HCT116 (cell line): Measurements from ENCODE around the gene SGIP1. TPM values are rescaled to one million over a fixed set of nuclear protein-coding genes. Genes with fewer than 3 reads are reported as not detected.

Experiments
- ATAC-seq: fragments of 200-7000 bp; cut with Tn5 transposase; 2 replicates; pipeline ENCODE4 v1.9.1; 2020; ENCODE audit warnings: mild to moderate bottlenecking, moderate library complexity
- BruUV-seq: library from RNA; stranded (reverse); fragments of 400-500 nt; replicated peaks from 2 replicates; lab custom pipeline; 2021; lab: Mats Ljungman, UMichigan
- CTCF ChIA-PET: fragments of 300-600 bp; sonication (Branson Sonifier 250); formaldehyde crosslinking; loops from one replicate; lab custom pipeline; 2021; ENCODE audit warnings: antibody characterized with exemption; lab: Charles Lee
- POLR2A ChIA-PET: fragments of 300-600, 350-600 bp; sonication (Branson Sonifier 250); formaldehyde crosslinking; loops from one replicate; lab custom pipeline; 2021; ENCODE audit warnings: antibody characterized with exemption; lab: Charles Lee
- RAD21 ChIA-PET, 2 experiments: fragments of 300-600 bp; sonication (Branson Sonifier 250); formaldehyde crosslinking; loops; one replicate each; lab custom pipeline; 2023; ENCODE audit warnings: low total read pairs in 2 of 2; ENCODE audit not compliant: uncharacterized antibody in 2 of 2, unreplicated experiment in 2 of 2, low non-redundant PET in 1 of 2; lab: Charles Lee
- DNase-seq: peaks from one replicate; pipeline ENCODE4 v3.0.0-alpha.2; 2010; ENCODE audit warnings: low read depth, low spot score
- H2AFZ ChIP-seq: fragments of 200-600 bp; shearing (Covaris generic), sonication (generic); 2 replicates; pipeline ENCODE4 v1.6.1; 2017; ENCODE audit warnings: low read depth, mixed run types, mixed read lengths, antibody characterized with exemption, low read length; ENCODE audit not compliant: poor library complexity, severe bottlenecking
- H3K27ac ChIP-seq: 2 replicates; pipeline ENCODE4 v1.5.1; 2012; ENCODE audit warnings: low read depth, low read length
- H3K27me3 ChIP-seq: fragments of 200-600 bp; sonication (generic); 2 replicates; pipeline ENCODE4 v1.6.1; 2016; ENCODE audit warnings: mixed run types, low read length, mixed read lengths; ENCODE audit not compliant: insufficient read depth
- H3K36me3 ChIP-seq, 2 experiments: fragments of 200-500 bp in 1 of 2; fragments of 200-600 bp in 1 of 2; sonication (Bioruptor generic) in 1 of 2; sonication (generic) in 1 of 2; 2 replicates each; pipeline versions ENCODE4 v1.5.1 to v1.6.1; 2014 to 2016; ENCODE audit warnings: low read length in 2 of 2, inconsistent platforms in 1 of 2, mixed read lengths in 1 of 2, mixed run types in 1 of 2; ENCODE audit not compliant: insufficient read depth in 2 of 2, control insufficient read depth in 1 of 2
- H3K4me1 ChIP-seq, 2 experiments: fragments of 200-600 bp in 1 of 2; sonication (generic) in 1 of 2; 2 replicates each; pipeline versions ENCODE4 v1.5.1 to v1.6.1; 2012 to 2017; ENCODE audit warnings: low read length in 2 of 2, inconsistent platforms in 1 of 2, mild to moderate bottlenecking in 1 of 2, mixed read lengths in 1 of 2, mixed run types in 1 of 2, moderate library complexity in 1 of 2; ENCODE audit not compliant: insufficient read depth in 2 of 2, control insufficient read depth in 1 of 2
- H3K4me2 ChIP-seq: fragments of 200-600 bp; sonication (generic); 2 replicates; pipeline ENCODE4 v1.6.1; 2017; ENCODE audit warnings: mixed run types, low read length, mixed read lengths
- H3K4me3 ChIP-seq, 2 experiments: fragments of 200-600 bp in 1 of 2; sonication (generic) in 1 of 2; replicated peaks in 1 of 2; 2 replicates each; pipeline ENCODE4 v1.5.1; 2011 to 2016; ENCODE audit warnings: low read length in 2 of 2, control low read depth in 1 of 2, low read depth in 1 of 2, mild to moderate bottlenecking in 1 of 2, mixed read lengths in 1 of 2, mixed run types in 1 of 2
- H3K79me2 ChIP-seq: fragments of 200-600 bp; sonication (generic); 2 replicates; pipeline ENCODE4 v1.6.1; 2017; ENCODE audit warnings: mild to moderate bottlenecking, mixed run types, low read length, moderate library complexity, mixed read lengths; ENCODE audit not compliant: insufficient read depth
- H3K9ac ChIP-seq: fragments of 200-600 bp; sonication (generic); 2 replicates; pipeline ENCODE4 v1.6.1; 2016; ENCODE audit warnings: low read length, mixed read lengths
- H3K9me2 ChIP-seq: fragments of 200-600 bp; sonication (generic), shearing (Covaris generic); 2 replicates; pipeline ENCODE4 v1.6.1; 2017; ENCODE audit warnings: mixed run types, mild to moderate bottlenecking, moderate library complexity; ENCODE audit not compliant: insufficient read depth
- H3K9me3 ChIP-seq, 2 experiments: fragments of 200-500 bp in 1 of 2; fragments of 200-600 bp in 1 of 2; sonication (Bioruptor generic) in 1 of 2; sonication (generic) in 1 of 2; 2 replicates each; pipeline ENCODE4 v1.6.1; 2014 to 2017; ENCODE audit warnings: low read length in 2 of 2, mixed read lengths in 2 of 2, inconsistent platforms in 1 of 2, low read depth in 1 of 2, mild to moderate bottlenecking in 1 of 2, mixed run types in 1 of 2, moderate library complexity in 1 of 2; ENCODE audit not compliant: control insufficient read depth in 1 of 2, insufficient read depth in 1 of 2
- H4K20me1 ChIP-seq: fragments of 200-600 bp; sonication (generic), shearing (Covaris generic); 2 replicates; pipeline ENCODE4 v1.6.1; 2017; ENCODE audit warnings: mixed run types, mild to moderate bottlenecking, moderate library complexity; ENCODE audit not compliant: insufficient read depth
- ATF3 ChIP-seq: IDR thresholded peaks from 2 replicates; pipeline ENCODE4 v1.6.1; 2012
- CTCF ChIP-seq, 3 experiments: fragments of 200-600 bp in 1 of 3; sonication (generic) in 1 of 3; IDR thresholded peaks in 2 of 3; conservative IDR thresholded peaks in 1 of 3; 2 replicates each; pipeline ENCODE4 v1.5.1; 2012 to 2017; ENCODE audit warnings: low read depth in 2 of 3, low read length in 2 of 3, antibody characterized with exemption in 1 of 3, borderline replicate concordance in 1 of 3, control low read depth in 1 of 3, mild to moderate bottlenecking in 1 of 3, mixed read lengths in 1 of 3, mixed run types in 1 of 3, moderate library complexity in 1 of 3; ENCODE audit not compliant: insufficient read depth in 1 of 3
- FOSL1 ChIP-seq: IDR thresholded peaks from 2 replicates; pipeline ENCODE4 v1.6.1; 2012; ENCODE audit warnings: low read depth
- REST ChIP-seq: IDR thresholded peaks from 2 replicates; pipeline ENCODE4 v1.6.1; 2012; ENCODE audit warnings: low read depth
- SRF ChIP-seq: IDR thresholded peaks from 2 replicates; pipeline ENCODE4 v1.6.1; 2012; ENCODE audit warnings: low read depth
- TCF7L2 ChIP-seq: IDR thresholded peaks from 2 replicates; pipeline ENCODE4 v1.7.0; 2011; ENCODE audit warnings: borderline replicate concordance, inconsistent platforms; ENCODE audit not compliant: insufficient read depth, insufficient read length; ENCODE audit errors: extremely low read depth
- YY1 ChIP-seq: IDR thresholded peaks from 2 replicates; pipeline ENCODE4 v1.6.1; 2011; ENCODE audit warnings: low read length, low read depth, moderate library complexity, mild to moderate bottlenecking; ENCODE audit not compliant: insufficient replicate concordance; ENCODE audit errors: extremely low read depth
- ZBTB33 ChIP-seq: IDR thresholded peaks from 2 replicates; pipeline ENCODE4 v1.6.1; 2011; ENCODE audit warnings: mild to moderate bottlenecking, low read length, moderate library complexity; ENCODE audit not compliant: insufficient replicate concordance; ENCODE audit errors: extremely low read depth
- ZNF274 ChIP-seq: fragments of 200-500 bp; sonication (Bioruptor generic); IDR thresholded peaks from 2 replicates; pipeline ENCODE4 v1.6.1; 2014; ENCODE audit warnings: mild to moderate bottlenecking, low read depth, low read length, inconsistent platforms
- intact Hi-C: fragments of 100-400 bp; cut with micrococcal nuclease; formaldehyde crosslinking; loops from 2 replicates; pipeline ENCODE4 v1.10.0; 2022
- total RNA-seq: library from RNA; stranded (reverse); gene quantifications from one replicate; pipeline ENCODE4 v1.2.1, GENCODE V29; 2021; ENCODE audit not compliant: unreplicated experiment

SGIP1 gene
- total RNA-seq, 1 experiment from 2014 or later = 0.15 TPM

GRCh38 chr1:66599346-66599745 is 65.4 kb downstream of the SGIP1 start:
- no peak for TF ChIP-seq ZBTB33
- no peak for TF ChIP-seq TCF7L2
- no peak for TF ChIP-seq ATF3
- no peak for TF ChIP-seq REST
- TF ChIP-seq FOSL1 = no peak
- no peak for TF ChIP-seq CTCF (IDR thresholded peaks at IDR 0.05 in 2 of 3, conservative IDR thresholded peaks at IDR 0.05 in 1 of 3; ENCODE audit: borderline replicate concordance in 1 of 3, insufficient read depth in 1 of 3, low read depth in 2 of 3, low read length in 2 of 3)
- no peak for TF ChIP-seq ZNF274
- no peak for TF ChIP-seq SRF
- no peak for TF ChIP-seq YY1
- intact Hi-C loops = no loop called here
- H3K27ac ChIP-seq = no peak overlapping the region
- ChIA-PET CTCF (no interaction called here), RAD21 (interaction anchor here in 1 of 2 experiments (0.6 kb wide), 1 partner anchor 54 kb away, joined by 6 read pairs; no protein-coding TSS in a partner anchor), POLR2A (no interaction called here)
- H3K9me2 ChIP-seq = no peaks in the 10 kb centered on the region
- H4K20me1 ChIP-seq = no peaks in the 10 kb centered on the region
- no TSS peak for BruUV-seq
- ATAC-seq (no peak), DNase-seq (no peak)
- no peaks in the 10 kb centered on the region for H3K79me2 ChIP-seq
- H3K9me3 ChIP-seq = no peaks in the 10 kb centered on the region
- no peak overlapping the region for H3K4me3 ChIP-seq
- H2AFZ ChIP-seq = peak overlapping the region; percentile 99
- H3K36me3 ChIP-seq = no peaks in the 10 kb centered on the region
- H3K4me2 ChIP-seq = no peak overlapping the region
- no peak overlapping the region for H3K9ac ChIP-seq
- H3K27me3 ChIP-seq = no peaks in the 10 kb centered on the region
- peaks cover 0 to 12% of the 10 kb centered on the region in 2 experiments; a peak in 2 of 4 replicates for H3K4me1 ChIP-seq
